ENCODE data around the gene RFX1.

DNA sequence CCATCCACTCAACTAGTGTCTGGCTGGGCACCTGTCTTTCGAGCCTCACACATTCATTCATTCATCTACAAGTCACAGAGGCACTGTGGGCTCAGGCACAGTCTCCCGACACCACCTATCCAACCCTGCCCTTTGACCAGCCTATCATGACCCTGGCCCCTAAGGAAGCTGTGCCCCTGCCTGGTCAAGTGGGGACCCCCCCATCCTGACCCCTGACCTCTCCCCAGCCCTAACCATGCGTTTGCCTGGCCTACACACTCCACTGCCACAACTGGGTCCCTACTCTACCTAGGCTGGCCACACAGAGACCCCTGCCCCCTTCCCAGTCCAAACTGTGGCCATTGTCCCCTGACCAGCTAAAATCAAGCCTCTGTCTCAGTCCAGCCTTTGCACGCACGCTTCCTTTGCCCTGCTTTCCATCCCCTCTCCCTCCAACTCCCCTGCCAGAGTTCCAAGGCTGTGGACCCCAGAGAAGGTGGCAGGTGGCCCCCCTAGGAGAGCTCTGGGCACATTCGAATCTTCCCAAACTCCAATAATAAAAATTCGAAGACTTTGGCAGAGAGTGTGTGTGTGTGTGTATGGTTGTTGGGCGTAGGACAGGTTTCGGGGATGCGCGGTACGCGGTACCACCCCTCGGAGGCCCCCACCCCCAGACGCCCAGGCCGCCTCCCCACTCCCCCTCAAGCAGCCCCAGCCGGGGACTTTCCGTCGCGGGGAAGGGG lies 25.0 kb upstream of the RFX1 start:
- TF ChIP-seq YY1 (IDR thresholded peaks at IDR 0.05; ENCODE audit: insufficient read depth, insufficient read length): no peak
- TF ChIP-seq ZNF274 (IDR thresholded peaks at IDR 0.05; ENCODE audit: low read depth, low read length): no peak
